ENCODE data around the gene EIF4A3.

Gene EIF4A3

DNA sequence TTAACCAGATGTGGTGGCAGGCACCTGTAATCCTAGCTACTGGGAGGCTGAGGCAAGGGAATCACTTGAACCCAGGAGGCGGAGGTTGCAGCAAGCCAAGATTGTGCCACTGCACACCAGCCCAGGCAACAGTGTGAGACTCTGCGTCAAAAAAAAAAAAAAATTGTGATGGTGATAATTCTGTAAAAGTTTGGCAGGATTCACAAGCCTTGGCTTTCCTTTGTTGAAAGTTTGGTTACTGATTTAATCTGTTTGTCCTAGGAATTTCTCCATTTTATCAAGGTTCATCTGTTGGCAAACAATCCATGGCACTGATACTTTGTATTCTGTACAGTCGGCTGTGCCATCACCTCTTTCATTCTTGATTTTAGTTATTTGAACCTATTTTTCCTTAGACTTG lies 15.9 kb downstream of the EIF4A3 start:
- no peaks in the 10 kb centered on the region for H3F3A ChIP-seq (ENCODE audit: low read depth)
- H3K4me1 ChIP-seq (ENCODE audit: insufficient read depth, low read length, poor library complexity, severe bottlenecking) = no peaks in the 10 kb centered on the region
- H3K9me3 ChIP-seq (ENCODE audit: insufficient read depth, low read depth, low read length) = no peaks in the 10 kb centered on the region
- no peak overlapping the region for H3K4me3 ChIP-seq (ENCODE audit: low read length, poor library complexity, severe bottlenecking)
- H3K36me3 ChIP-seq (ENCODE audit: insufficient read depth, low read length) = peaks cover 31% of the 10 kb centered on the region; the same call in 1 of the 2 replicates
- TF ChIP-seq EZH2phosphoT487 (IDR thresholded peaks at IDR 0.05; ENCODE audit: borderline replicate concordance) (no peak), CTCF (conservative IDR thresholded peaks at IDR 0.05; ENCODE audit: low read length) (no peak)
- no peak overlapping the region for H3K4me2 ChIP-seq (ENCODE audit: low read depth, low read length, poor library complexity, severe bottlenecking)
- H4K20me1 ChIP-seq (ENCODE audit: insufficient read depth, low read length, poor library complexity, severe bottlenecking) = no peaks in the 10 kb centered on the region
- no peaks in the 10 kb centered on the region for H3K27me3 ChIP-seq (ENCODE audit: insufficient read depth, low read length, poor library complexity, severe bottlenecking)
- H2AFZ ChIP-seq (ENCODE audit: low read length) = no peak overlapping the region
- H3K79me2 ChIP-seq (ENCODE audit: insufficient read depth, low read length) = no peaks in the 10 kb centered on the region
- H3K9me2 ChIP-seq (replicated peaks; ENCODE audit: low read depth, low read length) = no peaks in the 10 kb centered on the region
- no peak overlapping the region for H3K9ac ChIP-seq (ENCODE audit: low read depth, low read length, poor library complexity, severe bottlenecking)

DNA sequence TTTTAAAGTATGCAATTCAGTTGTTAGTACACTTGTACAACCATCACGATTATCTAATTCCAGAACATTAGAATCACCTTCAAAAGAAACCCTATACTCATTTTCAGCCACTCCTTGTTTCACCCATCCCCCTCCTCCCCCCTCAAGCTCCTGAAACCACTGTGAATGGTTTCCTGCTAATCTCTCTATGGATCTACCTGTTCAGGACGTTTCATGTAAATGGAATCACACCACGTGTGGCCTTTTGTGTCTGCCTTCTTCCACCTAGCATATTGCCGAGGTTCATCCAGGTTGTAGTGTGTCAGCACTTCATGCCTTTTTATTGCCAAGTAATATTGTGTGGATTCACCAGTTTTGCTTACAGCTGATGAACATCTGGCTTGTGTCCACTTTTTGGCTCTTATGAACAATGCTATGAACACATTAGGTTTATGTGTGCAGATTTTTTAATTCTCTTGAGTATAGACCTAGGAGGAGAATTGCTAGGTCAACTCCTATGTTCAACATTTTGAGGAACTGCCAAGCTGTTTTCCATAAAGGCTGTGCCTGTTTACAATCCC lies 17.8 kb downstream of the EIF4A3 start:
- H3K79me2 ChIP-seq (ENCODE audit: insufficient read depth, low read length) = no peaks in the 10 kb centered on the region
- no peak overlapping the region for H2AFZ ChIP-seq (ENCODE audit: low read length)
- no peaks in the 10 kb centered on the region for H4K20me1 ChIP-seq (ENCODE audit: insufficient read depth, low read length, poor library complexity, severe bottlenecking)
- H3K36me3 ChIP-seq (ENCODE audit: insufficient read depth, low read length) = peaks cover 12% of the 10 kb centered on the region; the same call in 1 of the 2 replicates
- H3K9me3 ChIP-seq (ENCODE audit: insufficient read depth, low read depth, low read length) = no peaks in the 10 kb centered on the region
- no peak overlapping the region for H3K4me3 ChIP-seq (ENCODE audit: low read length, poor library complexity, severe bottlenecking)
- H3F3A ChIP-seq (ENCODE audit: low read depth) = no peaks in the 10 kb centered on the region
- H3K27me3 ChIP-seq (ENCODE audit: insufficient read depth, low read length, poor library complexity, severe bottlenecking) = no peaks in the 10 kb centered on the region
- TF ChIP-seq CTCF (conservative IDR thresholded peaks at IDR 0.05; ENCODE audit: low read length) (no peak), EZH2phosphoT487 (IDR thresholded peaks at IDR 0.05; ENCODE audit: borderline replicate concordance) (no peak)
- H3K4me2 ChIP-seq (ENCODE audit: low read depth, low read length, poor library complexity, severe bottlenecking) = no peak overlapping the region
- H3K9ac ChIP-seq (ENCODE audit: low read depth, low read length, poor library complexity, severe bottlenecking) = no peak overlapping the region
- no peaks in the 10 kb centered on the region for H3K9me2 ChIP-seq (replicated peaks; ENCODE audit: low read depth, low read length)
- H3K4me1 ChIP-seq (ENCODE audit: insufficient read depth, low read length, poor library complexity, severe bottlenecking) = no peaks in the 10 kb centered on the region

- no peaks in the 10 kb centered on the region for H4K20me1 ChIP-seq (ENCODE audit: insufficient read depth, low read length, poor library complexity, severe bottlenecking)
- no peaks in the 10 kb centered on the region for H3F3A ChIP-seq (ENCODE audit: low read depth)
- no peak for TF ChIP-seq CTCF (conservative IDR thresholded peaks at IDR 0.05; ENCODE audit: low read length)
- no peak for TF ChIP-seq EZH2phosphoT487 (IDR thresholded peaks at IDR 0.05; ENCODE audit: borderline replicate concordance)
- no peaks in the 10 kb centered on the region for H3K36me3 ChIP-seq (ENCODE audit: insufficient read depth, low read length)
- no peak overlapping the region for H3K4me3 ChIP-seq (ENCODE audit: low read length, poor library complexity, severe bottlenecking)
- no peaks in the 10 kb centered on the region for H3K9me2 ChIP-seq (replicated peaks; ENCODE audit: low read depth, low read length)
- H3K4me1 ChIP-seq (ENCODE audit: insufficient read depth, low read length, poor library complexity, severe bottlenecking) = no peaks in the 10 kb centered on the region
- H2AFZ ChIP-seq (ENCODE audit: low read length) = no peak overlapping the region
- H3K79me2 ChIP-seq (ENCODE audit: insufficient read depth, low read length) = no peaks in the 10 kb centered on the region
- no peaks in the 10 kb centered on the region for H3K9me3 ChIP-seq (ENCODE audit: insufficient read depth, low read depth, low read length)
- no peaks in the 10 kb centered on the region for H3K27me3 ChIP-seq (ENCODE audit: insufficient read depth, low read length, poor library complexity, severe bottlenecking)
- H3K4me2 ChIP-seq (ENCODE audit: low read depth, low read length, poor library complexity, severe bottlenecking) = no peak overlapping the region
- no peak overlapping the region for H3K9ac ChIP-seq (ENCODE audit: low read depth, low read length, poor library complexity, severe bottlenecking)
These were observed 20.5 kb downstream of the EIF4A3 start for GRCh38 chr17:80126449-80126715.
